ENCODE data around the gene AGBL1. TPM values are rescaled to one million over a fixed set of nuclear protein-coding genes. Genes with fewer than 3 reads are reported as not detected.

The AGBL1 gene
- total RNA-seq, 2 donors from 2014 or later, result 0.23 to 0.91 TPM

DNA sequence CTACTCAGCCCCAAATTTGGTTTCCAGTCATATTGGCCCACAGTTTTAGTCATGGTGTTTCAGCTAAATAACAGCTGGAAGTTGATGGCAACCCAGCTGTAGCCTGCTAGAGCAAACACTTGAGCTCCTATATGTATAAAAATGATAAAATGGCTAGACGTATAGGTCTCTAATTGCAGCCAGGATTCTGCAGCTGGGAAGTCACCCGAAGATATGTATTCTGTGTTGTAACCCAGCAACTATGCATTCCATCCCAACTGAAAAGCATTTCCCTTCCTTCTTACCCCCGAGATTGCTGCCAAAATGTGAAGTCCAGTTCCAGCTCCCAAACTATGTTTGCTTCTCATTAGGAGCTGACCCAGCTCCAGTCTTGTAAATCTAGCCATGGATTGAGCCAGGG lies 408.4 kb downstream of the AGBL1 start:
- no peak for DNase-seq (ENCODE audit: low spot score)
- intact Hi-C loops (cut with DNase I), result no loop called here

DNA sequence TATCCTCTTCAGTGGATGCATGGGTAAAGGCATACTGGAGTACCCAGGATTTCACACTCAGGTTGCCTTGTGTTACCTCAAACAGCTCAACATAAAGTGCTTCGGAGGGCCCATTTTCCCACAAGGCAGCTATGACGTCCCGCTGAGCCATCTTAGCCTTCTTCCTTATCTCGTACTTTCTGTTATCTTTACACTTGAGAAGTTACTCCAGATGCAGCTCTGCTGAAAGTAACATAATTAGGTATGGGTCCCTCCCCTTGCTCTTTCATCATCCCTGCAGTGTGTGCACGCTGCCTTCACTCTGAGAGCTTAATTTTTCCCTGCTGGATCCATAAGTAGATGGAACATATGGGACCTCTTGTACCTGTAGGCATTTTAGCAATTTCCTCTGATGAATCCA lies 410.3 kb downstream of the AGBL1 start:
- DNase-seq (ENCODE audit: low spot score), result no peak
- no peaks in the 10 kb centered on the region for H3K4me1 ChIP-seq (replicated peaks)
- H3K27ac ChIP-seq, result no peak overlapping the region
- intact Hi-C loops (cut with DNase I), result no loop called here
- TF ChIP-seq, protein P1, sequence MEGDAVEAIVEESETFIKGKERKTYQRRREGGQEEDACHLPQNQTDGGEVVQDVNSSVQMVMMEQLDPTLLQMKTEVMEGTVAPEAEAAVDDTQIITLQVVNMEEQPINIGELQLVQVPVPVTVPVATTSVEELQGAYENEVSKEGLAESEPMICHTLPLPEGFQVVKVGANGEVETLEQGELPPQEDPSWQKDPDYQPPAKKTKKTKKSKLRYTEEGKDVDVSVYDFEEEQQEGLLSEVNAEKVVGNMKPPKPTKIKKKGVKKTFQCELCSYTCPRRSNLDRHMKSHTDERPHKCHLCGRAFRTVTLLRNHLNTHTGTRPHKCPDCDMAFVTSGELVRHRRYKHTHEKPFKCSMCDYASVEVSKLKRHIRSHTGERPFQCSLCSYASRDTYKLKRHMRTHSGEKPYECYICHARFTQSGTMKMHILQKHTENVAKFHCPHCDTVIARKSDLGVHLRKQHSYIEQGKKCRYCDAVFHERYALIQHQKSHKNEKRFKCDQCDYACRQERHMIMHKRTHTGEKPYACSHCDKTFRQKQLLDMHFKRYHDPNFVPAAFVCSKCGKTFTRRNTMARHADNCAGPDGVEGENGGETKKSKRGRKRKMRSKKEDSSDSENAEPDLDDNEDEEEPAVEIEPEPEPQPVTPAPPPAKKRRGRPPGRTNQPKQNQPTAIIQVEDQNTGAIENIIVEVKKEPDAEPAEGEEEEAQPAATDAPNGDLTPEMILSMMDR (IDR thresholded peaks at IDR 0.05), result no peak
- TF ChIP-seq POLR2A (IDR thresholded peaks at IDR 0.05), result no peak
- no peak for TF ChIP-seq POLR2AphosphoS5 (IDR thresholded peaks at IDR 0.05)
- H3K4me3 ChIP-seq, result no peak overlapping the region
- no peaks in the 10 kb centered on the region for H3K27me3 ChIP-seq (replicated peaks; ENCODE audit: insufficient read depth)
- no peaks in the 10 kb centered on the region for H3K36me3 ChIP-seq
- 54% methylated on average over 5 of the region's 5 CpGs for WGBS
- H3K9me3 ChIP-seq, result no peaks in the 10 kb centered on the region

More for the DNA sequence above, 408.4 kb downstream of the AGBL1 start:
- Histone ChIP-seq H3K27ac (no peak overlapping the region), H3K27me3 (replicated peaks; ENCODE audit: insufficient read depth) (no peaks in the 10 kb centered on the region), H3K36me3 (no peaks in the 10 kb centered on the region), H3K4me1 (replicated peaks) (no peaks in the 10 kb centered on the region), H3K9me3 (no peaks in the 10 kb centered on the region), H3K4me3 (no peak overlapping the region)
- 70% methylated on average over 3 of the region's 3 CpGs for WGBS
- no peak for TF ChIP-seq POLR2A (IDR thresholded peaks at IDR 0.05)
- TF ChIP-seq, protein P1 (IDR thresholded peaks at IDR 0.05), result no peak
- no peak for TF ChIP-seq POLR2AphosphoS5 (IDR thresholded peaks at IDR 0.05)

- no peak for DNase-seq (ENCODE audit: low spot score)
- intact Hi-C loops (cut with DNase I), result no loop called here
- no peaks in the 10 kb centered on the region for H3K4me1 ChIP-seq (replicated peaks)
Measured at GRCh38 chr15:86491118-86491517, 411.4 kb downstream of the AGBL1 start.

GRCh38 chr15:86493884-86494283 lies 414.2 kb downstream of the AGBL1 start:
- no peaks in the 10 kb centered on the region for H3K4me1 ChIP-seq (replicated peaks)
- intact Hi-C loops (cut with DNase I), result no loop called here
- TF ChIP-seq, protein P1 (IDR thresholded peaks at IDR 0.05), result no peak
- TF ChIP-seq POLR2A (IDR thresholded peaks at IDR 0.05) (no peak), POLR2AphosphoS5 (IDR thresholded peaks at IDR 0.05) (no peak)
- H3K9me3 ChIP-seq, result no peaks in the 10 kb centered on the region
- H3K27me3 ChIP-seq (replicated peaks; ENCODE audit: insufficient read depth), result no peaks in the 10 kb centered on the region
- H3K4me3 ChIP-seq, result no peak overlapping the region
- no peaks in the 10 kb centered on the region for H3K36me3 ChIP-seq
- DNase-seq (ENCODE audit: low spot score), result no peak
- WGBS, result 55% methylated on average over 3 of the region's 3 CpGs
- no peak overlapping the region for H3K27ac ChIP-seq

More at GRCh38 chr15:86491118-86491517, 411.4 kb downstream of the AGBL1 start:
- 96% methylated on average over 2 of the region's 2 CpGs for WGBS
- H3K9me3 ChIP-seq, result no peaks in the 10 kb centered on the region
- H3K36me3 ChIP-seq, result no peaks in the 10 kb centered on the region
- H3K27me3 ChIP-seq (replicated peaks; ENCODE audit: insufficient read depth), result no peaks in the 10 kb centered on the region
- H3K27ac ChIP-seq, result no peak overlapping the region
- H3K4me3 ChIP-seq, result no peak overlapping the region
- TF ChIP-seq, protein P1 (IDR thresholded peaks at IDR 0.05), result no peak
- TF ChIP-seq POLR2AphosphoS5 (IDR thresholded peaks at IDR 0.05), result no peak
- no peak for TF ChIP-seq POLR2A (IDR thresholded peaks at IDR 0.05)

GRCh38 chr15:86494475-86494874 lies 414.8 kb downstream of the AGBL1 start:
- Histone ChIP-seq H3K4me1 (replicated peaks) (no peaks in the 10 kb centered on the region), H3K27ac (no peak overlapping the region), H3K36me3 (no peaks in the 10 kb centered on the region), H3K4me3 (no peak overlapping the region), H3K9me3 (no peaks in the 10 kb centered on the region), H3K27me3 (replicated peaks; ENCODE audit: insufficient read depth) (no peaks in the 10 kb centered on the region)
- TF ChIP-seq POLR2AphosphoS5 (IDR thresholded peaks at IDR 0.05), result no peak
- TF ChIP-seq, protein P1 (IDR thresholded peaks at IDR 0.05), result no peak
- TF ChIP-seq POLR2A (IDR thresholded peaks at IDR 0.05), result no peak
- DNase-seq (ENCODE audit: low spot score), result no peak
- intact Hi-C loops (cut with DNase I), result no loop called here
- WGBS, result 64% methylated on average over 1 of the region's 1 CpG

Measured in prostate gland (tissue), 2 donors.